OCI-M2 (cell line): ENCODE results near the gene SCGB3A1.

Experiments
- DNase-seq: peaks from one replicate; lab custom pipeline; 2025; ENCODE audit not compliant: unreplicated experiment; lab: John Stamatoyannopoulos, UW

Gene SCGB3A1, protein sequence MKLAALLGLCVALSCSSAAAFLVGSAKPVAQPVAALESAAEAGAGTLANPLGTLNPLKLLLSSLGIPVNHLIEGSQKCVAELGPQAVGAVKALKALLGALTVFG

DNA sequence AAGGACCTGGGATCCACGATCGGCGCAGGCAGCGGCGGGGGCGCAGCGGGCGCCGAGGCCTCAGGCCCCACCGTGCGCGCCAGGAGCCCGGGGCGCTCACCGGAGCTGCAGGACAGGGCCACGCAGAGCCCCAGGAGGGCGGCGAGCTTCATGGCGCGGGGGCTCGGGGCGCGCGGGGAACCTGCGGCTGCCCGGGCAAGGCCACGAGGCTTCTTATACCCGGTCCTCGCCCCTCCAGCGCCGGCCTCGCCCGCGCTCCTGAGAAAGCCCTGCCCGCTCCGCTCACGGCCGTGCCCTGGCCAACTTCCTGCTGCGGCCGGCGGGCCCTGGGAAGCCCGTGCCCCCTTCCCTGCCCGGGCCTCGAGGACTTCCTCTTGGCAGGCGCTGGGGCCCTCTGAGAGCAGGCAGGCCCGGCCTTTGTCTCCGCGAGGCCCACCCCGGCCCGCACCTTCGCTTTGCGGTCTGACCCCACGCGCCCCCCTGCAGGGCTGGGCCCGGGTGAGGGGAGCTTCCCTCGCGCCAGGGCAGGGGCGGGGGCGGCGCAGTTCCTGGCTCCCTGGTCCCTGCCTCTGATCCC is at the start of gene SCGB3A1:
TSS of gene SCGB3A1 (minus strand) at position 189 of the 577 bp plus-strand sequence. CDS start at position 152, 37 bp downstream.
- DNase-seq, result no peak

DNA sequence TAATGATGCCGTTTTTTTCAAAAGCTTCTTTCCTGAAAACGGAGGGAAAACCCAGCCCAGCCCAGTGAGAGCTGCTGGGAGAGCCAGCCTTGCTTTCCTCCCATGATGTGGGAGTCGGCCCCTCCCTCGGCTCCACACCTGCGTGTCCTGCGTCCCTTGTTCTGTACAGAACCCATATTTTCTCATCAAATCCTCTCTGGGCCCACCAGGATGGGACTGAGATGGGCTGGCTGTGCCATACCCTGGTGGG is 49.2 kb upstream of the SCGB3A1 start:
- DNase-seq, result no peak

DNA sequence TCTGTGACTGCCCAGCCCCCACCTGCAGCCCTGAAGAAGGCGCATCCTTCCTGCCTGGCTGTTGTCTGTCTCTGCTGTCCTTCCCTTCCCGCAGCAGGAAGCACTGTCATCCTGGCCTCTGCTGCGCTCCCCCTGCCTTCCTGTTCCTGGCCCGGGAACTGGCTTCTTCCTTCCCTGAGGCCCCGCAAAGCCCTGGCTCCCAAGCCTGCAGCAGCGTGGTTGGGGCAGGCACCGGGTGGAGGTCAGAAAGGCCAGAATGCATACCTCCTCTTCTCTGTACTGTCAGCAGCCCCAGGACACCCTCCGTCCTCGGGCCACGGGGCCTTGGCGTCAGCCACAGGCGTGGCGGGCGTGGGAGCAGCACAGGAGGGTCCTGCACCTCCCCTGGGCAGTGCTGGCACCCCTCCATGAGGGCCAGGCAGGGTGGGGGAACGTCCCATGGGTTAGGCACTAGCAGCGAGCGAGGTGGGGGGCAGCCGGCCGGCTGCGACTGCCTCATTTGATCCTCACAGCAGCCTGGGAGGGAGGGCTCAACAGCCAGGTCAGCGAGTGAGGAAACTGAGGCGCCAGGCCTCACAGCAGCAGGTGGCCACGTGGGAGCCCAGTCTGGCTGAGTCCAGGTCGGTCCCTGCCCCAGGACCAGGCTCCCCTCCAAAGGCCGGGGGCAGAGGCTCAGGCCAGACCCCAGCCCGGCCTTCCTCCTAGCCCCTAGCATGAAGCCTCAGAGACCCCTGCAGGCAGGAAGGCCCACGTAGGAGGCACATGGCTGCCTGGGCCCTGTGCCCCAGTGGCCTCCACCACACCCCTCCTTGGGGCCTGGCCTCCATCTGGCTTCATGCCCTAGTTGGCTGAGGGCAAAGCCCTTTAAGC is 48.7 kb upstream of the SCGB3A1 start:
- no peak for DNase-seq

DNA sequence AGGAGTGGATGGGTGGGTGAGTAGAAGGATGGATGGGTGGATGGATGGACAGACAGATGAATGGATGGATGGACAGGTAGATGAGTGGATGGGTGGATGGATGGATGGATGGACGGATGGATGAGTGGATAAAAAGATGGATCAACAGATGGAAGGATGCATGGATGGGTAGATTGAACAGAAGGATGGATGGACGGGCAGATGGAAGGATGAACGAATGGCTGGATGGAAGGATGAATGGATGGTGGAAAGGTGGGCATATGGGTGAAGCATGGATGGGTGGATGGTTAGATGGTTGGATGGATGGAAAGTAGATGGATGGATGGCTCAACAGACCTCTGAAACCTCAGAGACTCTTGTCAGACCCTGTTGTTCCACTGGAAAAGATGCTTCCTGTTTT is 48.0 kb upstream of the SCGB3A1 start:
- DNase-seq, result no peak

DNA sequence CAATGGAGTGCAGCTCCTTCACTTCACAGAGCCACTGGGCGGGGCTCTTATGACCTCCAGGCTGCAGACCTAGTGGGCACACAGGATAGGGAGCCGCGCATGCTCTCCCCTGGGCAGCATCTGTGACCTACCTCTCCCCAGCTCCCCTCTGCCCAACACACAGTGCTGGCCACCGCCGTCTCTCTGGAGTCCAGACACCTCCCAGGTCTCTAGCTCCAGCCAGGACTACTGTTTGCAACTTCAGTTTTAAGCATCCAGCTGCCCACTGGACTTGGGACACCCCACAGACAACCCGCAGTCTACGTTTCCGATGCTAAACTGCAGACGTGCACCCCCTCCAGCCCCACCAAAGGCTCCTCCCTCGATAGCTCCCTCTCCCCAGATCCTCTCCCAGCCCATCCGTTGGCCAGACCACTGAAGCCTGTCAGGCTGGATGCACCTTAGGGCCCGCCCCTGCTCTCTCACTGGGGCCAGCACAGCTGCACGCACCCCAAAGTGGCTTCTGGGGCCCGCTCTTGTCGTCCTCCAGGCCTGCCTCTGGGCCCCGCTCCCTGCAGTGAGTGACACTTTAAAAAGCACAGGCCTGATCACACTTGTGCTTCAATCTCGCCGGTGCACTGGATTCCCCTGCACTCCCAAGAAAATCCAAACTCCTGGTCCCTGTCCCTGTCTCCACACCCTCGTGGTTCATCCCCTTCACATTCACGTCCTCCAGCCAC is 46.8 kb upstream of the SCGB3A1 start:
- DNase-seq, result no peak

DNA sequence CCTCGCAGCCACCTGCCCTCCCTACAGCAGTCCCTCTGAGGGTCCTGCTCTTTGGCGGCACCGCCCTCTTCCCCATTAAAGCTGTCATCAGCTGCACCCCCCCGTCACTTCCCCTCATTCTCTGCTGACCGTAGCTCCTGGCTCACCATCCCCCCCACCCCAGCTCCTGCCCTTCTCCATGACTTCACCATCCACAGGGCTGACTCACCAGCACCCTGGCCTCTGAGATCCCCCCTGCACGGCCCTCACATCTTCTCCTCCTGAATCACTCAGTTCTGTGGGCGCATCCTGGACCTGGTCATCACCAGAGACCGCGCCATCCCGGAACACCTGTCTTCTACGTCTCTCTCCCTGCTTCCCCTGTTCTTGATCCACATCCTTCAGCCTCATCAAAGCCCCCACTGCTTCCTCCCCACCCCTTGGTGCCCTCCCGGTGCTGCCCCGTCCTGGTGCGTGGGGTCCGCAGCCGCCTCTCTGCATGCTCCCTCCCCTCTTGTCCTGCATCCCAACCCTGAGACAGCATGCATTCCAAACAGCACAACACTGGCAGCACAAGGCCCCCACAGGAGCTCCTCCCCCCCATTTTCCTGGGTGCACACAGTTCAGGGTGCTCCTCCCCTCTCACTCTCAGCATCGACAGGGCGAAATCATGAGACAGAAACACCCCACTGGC is 45.2 kb upstream of the SCGB3A1 start:
- no peak for DNase-seq

DNA sequence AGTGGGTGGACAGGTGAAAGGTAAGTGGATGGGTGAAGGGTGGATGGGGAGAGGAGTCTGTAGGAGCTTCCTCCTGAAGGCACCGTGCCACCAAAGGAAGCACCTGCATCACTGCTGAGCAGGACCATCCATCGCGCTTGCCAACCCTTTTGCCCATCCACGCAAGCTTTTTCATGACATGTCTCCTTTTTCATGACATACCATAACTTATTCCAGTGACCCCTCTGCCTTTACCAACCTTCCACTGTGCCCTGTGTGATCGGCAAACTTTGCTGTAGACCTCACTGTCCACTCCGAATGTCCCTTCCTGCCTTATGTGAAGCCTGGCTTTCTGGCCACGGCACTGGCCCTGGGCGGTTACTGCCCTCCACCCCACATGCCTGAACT is 44.7 kb upstream of the SCGB3A1 start:
- no peak for DNase-seq

DNA sequence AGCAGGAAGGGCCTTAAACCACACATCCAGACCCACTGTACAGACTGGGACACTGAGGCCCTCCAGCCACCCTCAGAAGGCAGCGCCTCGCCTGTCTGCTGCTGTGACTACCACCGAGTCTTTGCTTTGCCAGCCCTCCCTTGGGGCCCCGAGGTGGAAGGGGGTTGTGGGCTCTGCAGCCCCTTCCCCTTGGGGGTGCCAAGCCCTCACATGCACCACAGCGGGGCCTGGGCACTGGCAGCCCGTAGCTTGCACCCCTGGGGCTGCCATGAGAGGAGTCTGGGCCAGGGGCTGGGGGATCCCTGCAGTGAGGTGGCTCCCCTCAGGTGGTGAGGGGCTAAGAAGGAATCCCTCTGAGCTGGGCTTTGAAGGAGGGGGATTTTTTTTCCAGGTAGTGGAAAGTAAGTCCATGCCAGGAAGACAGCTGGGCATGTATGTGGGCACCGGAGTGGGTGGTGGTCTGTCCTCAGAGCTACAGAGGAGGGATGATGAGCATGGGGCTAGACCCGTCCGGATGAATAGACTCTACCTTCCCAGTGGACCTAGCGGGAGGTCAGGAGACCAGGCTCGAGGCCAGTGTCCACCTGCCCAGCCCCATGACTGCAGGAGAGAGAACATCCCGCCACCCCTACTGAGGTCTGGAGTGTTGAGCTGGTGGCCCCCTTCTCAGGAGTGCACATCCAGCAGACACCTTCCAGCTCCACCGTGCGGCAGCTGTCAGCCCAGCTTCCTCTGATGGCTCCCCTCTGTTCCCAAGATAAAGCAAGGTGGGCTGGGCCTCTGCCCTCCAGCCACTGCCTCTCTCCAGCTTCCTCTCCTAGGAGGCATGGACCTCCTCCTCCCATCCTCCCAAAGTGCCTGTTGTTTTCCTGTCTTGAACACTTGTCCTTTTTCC is 42.2 kb upstream of the SCGB3A1 start:
- no peak for DNase-seq

DNA sequence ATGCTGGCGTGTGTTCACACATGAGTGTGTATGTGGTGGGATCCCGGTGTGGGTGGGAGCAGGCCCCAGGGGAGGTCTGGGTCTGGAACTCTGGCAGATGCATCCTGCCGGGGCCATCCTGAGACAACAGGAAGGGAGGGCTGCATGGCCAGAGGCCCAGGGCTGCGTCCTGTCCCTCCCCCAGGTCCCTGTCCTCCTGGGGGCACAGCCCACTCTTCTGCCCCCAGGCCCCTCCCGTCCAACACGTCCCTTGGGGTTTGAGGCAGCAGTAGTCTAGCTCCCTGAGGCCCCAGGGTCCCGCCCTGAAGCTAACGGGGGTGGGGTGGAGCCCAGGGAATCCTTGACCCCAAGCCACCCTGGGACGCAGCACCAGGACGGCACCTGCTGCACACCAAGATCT is 41.5 kb upstream of the SCGB3A1 start:
- no peak for DNase-seq

DNA sequence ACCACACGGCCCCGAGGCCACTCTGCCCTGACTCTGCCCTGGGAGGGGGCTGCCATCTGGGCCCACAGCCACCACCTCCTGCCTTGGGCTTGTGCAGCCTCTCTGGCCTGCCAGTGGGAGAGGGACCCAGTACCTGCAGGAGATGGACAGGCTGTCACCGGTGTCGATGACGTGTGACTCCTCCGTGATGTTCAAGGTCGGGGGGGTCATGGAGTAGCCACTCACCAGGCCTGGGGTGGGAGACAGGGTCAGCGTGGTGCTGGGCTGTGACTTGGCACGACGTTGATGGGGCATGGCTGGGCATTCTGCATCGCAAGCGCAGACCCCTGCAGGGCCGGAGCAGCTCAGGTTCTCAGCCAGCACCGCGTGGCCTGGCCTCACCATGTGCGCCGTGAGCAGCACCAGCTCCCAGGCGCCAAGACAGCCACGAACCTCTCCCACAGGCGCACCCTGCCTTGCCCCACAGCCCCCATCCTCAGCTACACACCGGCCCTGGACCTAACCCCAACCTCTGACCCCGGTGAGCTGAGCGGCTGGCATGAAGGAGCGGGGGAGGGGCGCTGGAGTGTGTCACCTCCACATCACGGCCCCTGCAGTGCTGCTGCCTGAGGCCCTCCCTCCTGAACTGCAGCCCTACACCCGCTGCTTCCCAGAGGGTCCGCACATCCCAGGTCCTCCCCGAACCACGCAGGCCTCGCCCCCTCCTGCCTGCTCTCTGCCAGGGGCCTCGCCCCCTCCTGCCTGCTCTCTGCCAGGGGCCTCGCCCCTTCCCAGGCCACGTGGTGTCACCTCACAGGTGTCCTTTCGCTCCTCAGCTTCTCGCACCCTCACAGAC is 40.5 kb upstream of the SCGB3A1 start:
- DNase-seq, result no peak

DNA sequence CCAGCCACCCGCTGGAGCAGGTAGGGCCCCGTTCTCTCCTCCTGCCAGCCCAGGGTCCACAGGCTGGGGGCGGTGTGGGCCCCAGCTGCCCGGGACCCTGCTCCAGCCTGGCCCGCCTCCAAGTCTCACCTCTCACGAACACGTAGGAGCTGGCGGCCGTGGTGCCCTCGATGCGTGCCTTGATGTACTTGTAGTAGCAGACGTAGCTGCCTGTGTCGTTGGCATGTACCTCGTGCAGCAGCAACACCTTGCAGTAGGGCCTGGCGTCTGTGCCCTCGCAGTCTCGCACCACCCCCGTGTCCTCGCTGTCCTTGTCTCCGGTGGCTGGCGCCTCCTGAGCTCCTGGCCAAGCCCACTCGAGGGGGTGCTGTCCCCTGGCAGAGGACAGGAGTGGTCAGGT is 39.1 kb upstream of the SCGB3A1 start:
- DNase-seq, result no peak

DNA sequence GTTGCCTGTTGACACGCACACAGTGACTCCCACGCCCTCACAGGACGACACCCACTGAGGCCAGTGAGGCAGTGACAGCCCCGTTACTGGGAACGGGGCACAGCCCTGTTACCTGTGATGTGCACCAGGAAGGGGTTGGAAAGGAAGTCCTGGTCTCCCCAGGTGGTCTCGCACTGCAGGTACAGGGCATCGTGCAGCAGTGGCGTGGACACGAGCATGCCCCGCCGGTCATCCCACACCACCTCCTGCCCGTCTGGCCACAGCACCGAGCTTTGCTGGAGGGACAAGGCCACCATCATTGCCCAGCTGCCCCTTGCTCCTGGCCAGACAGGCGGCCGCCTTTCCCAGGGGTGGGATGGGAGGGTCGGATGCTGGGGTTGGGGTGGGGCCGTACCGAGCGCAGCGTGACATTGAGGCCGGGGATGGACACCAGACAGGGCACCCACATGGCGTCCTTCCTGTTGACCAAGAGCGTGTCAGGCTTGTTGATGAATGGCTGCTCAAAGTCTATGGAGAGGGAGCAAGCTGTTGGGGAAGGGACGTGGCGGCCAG is 38.6 kb upstream of the SCGB3A1 start:
- DNase-seq, result no peak

DNA sequence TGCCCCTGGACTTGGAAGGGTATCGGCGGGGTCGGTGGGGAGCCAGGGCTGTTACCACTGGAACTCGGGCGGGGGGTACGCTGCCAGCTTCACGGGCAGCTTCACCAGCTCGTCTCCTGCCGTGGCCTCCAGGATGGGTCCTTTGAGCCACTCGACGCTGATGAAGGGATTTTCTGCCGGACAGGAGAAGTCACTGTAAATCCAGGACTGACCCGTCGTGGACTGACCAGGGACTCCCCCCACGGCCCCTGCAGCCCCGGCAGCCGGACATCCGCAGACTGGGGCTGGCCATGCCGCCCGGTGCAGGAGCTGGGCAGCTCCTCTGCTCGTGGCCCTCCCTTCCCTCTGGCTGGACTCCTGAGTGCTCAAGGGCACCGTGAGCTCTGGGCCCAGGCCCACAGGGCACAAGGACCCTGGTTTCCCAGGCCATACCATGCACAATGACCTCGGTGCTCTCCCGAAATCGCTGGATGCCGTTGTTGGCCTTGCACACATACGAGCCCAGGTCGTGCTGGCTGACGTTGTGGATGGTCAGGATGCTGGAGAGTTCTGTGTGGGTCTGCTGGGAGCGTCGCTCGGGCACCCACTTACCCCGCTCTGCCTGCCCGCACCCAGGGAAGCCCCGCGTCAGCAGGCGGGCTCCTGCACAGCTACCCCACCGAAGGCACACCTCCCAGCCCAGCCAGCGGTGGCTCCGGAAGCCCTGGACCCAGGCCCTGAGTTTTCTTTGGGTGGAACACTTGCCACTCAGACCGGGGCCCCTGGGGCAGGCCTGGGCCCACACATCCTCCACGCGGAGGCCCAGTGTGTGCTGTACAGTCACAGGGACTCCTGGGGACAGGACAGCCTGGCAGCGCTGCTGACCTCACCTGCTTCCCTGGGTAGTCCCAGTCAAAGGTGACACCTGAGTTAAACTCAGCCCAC is 37.8 kb upstream of the SCGB3A1 start:
- DNase-seq, result no peak

DNA sequence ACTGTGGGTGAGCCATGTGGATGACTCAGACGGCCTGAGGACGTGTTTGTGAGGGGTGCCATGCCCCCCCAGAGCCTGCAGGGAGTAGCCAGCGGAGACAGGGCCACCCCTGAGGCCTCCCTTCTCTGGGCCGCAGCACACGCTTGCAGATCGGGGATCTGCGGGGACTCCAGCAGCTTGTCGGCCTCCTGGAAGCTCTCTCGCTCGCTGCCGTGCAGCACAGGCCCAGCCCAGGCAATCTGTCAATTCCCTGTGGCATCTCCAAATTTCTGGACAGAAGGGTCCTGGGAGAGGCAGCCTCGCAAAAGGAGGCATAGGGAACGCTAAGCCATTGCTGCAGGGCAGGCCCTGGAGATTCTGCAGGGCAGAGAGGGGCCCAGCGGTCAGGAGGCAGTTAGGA is 36.9 kb upstream of the SCGB3A1 start:
- DNase-seq, result no peak

DNA sequence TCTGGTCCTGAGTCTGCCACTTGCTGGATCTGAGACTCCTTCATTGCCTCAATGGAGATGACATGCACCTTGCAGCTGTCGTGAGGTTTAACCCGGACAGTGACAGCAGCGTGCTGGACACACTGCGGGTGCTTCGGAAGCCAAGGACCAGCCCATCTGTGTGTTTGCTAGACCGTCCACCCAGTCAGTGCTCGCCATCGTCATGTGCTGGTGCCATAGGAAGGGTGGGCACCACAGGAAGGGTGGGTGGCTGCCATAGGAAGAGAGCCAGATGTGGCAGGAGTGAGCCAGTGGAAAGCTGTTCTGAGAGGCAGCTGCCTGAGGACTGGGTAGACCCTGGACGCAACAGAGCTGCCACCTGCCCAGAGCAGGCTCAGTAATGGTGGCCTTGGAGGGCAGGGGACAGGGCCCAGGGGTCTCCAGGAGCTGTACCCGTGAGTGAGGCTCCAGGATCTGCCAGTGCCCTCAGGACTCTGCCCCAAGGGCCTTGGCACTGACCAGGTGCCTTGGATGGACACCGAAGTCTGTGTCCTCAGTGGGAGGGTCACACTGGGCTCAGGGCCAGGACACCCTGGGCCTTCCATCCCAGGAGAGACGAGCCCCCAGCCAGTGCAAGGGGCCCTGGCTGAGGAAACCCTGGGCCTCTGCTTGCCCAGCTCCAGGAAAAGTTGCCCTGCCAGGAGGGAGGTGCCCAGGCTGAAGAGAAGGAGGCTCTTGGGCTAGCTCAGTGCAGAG is 36.3 kb upstream of the SCGB3A1 start:
- DNase-seq, result no peak

DNA sequence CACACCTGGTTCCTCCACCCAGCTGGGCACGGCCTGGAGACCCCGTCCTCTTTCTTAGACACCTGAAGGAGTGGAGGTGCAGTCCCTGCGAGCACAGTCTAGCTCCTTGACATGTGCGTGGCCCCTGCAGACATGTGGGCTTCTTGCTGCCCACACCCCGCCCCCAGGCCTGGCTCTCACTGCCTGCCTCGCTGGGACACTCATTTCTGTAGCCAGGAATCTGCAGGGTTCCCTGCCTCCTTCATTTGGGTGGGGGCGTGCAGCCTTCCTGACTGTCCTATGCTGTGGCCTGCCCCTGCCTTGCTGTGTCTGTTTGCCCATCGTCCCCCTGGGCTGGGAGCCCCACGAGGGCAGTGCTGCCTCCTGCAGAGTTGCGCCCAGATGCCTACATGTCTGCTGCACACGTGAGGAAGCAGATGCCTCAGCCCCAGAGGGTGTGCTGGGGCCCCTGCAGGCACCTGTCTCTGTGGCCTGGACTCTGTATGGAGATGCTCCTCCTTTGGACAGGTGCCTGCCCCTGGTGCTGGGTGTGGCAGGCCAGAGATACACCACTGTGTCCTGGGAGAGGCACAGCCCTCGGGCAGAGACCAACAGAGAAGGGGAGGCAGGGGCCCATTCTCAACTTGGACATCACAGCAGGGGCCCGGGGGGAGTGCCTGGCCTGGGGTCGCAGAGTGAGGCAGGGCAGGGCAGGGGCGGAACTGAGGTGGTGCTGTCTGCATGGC is 35.5 kb upstream of the SCGB3A1 start:
- no peak for DNase-seq
